Psoas muscle (tissue), 8 donors: ENCODE results near the gene DCTN4. TPM values are rescaled to one million over a fixed set of nuclear protein-coding genes. Genes with fewer than 3 reads are reported as not detected.

Source experiments
- ATAC-seq, 4 donors: fragments of 200-7000 bp; cut with Tn5 transposase; one replicate each; pipeline ENCODE4 v1.9.1; 2020; ENCODE audit warnings: moderate library complexity in 3 of 4, mild to moderate bottlenecking in 2 of 4
- DNase-seq, 2 donors: peaks; one replicate each; pipeline ENCODE4 v3.0.0-alpha.2; 2020
- H3K27ac ChIP-seq: fragments of 200-600 bp; one replicate; pipeline ENCODE4 v1.8.0; 2022
- H3K27me3 ChIP-seq, 3 donors: fragments of 200-600 bp in 1 of 3; one replicate each; pipeline versions ENCODE4 v1.6.1 to v1.8.0; 2013 to 2022; ENCODE audit warnings: low read length in 2 of 3, mild to moderate bottlenecking in 2 of 3, moderate library complexity in 1 of 3; ENCODE audit not compliant: insufficient read depth in 3 of 3
- H3K36me3 ChIP-seq, 2 donors: fragments of 200-600 bp in 1 of 2; one replicate each; pipeline versions ENCODE4 v1.6.1 to v1.8.0; 2013 to 2022; ENCODE audit warnings: low read depth in 1 of 2, mild to moderate bottlenecking in 1 of 2, moderate library complexity in 1 of 2; ENCODE audit not compliant: insufficient read depth in 1 of 2
- H3K4me1 ChIP-seq: fragments of 200-600 bp; one replicate; pipeline ENCODE4 v1.8.0; 2022
- H3K4me3 ChIP-seq: fragments of 200-600 bp; one replicate; pipeline ENCODE4 v1.8.0; 2022; ENCODE audit warnings: mild to moderate bottlenecking
- H3K9me3 ChIP-seq: fragments of 200-600 bp; one replicate; pipeline ENCODE4 v1.8.0; 2022
- CTCF ChIP-seq: fragments of 200-600 bp; IDR thresholded peaks from one replicate; pipeline ENCODE4 v1.8.0; 2022; ENCODE audit warnings: antibody characterized with exemption
- WGBS, 3 donors: extraction: QIAGEN DNeasy Blood & Tissue Kit; methylation state at CpG; one replicate each; pipeline versions ENCODE4 v1.1.6 to v1.1.7; 2013; 5-methylcytosine and 5-hydroxymethylcytosine counted together
- intact Hi-C, 2 donors: fragments of 100-400 bp; cut with DNase I; formaldehyde crosslinking; loops; one replicate each; pipeline versions ENCODE4 v1.11.0 to v1.14.2; 2022
- polyA plus RNA-seq, 3 donors: library from polyadenylated mRNA; stranded (reverse); fragments of 200-250 nt; gene quantifications; one replicate each; pipeline ENCODE4 v1.2.3, GENCODE V29; 2013
- total RNA-seq, 4 donors: library from RNA; stranded (reverse); fragmentation: NEBNext Ultra II Directional in 2 of 4; extraction: Animal tissue kit (Norgen Biotek cat#: 25700) in 2 of 4; gene quantifications; one replicate each; pipeline versions ENCODE4 v1.2.1 to v1.2.4, GENCODE V29; 2021 to 2023
- donor health status: healthy with polysubstance abuse.
- donor health status: DM: no; HTN: no; CAD: no; lungs with moderate emphysema.
- donor health status: Bipolar disorder and iron deficiency.
- donor health status: healthy.
- donor health status: DM: yes; HTN: yes; CAD: no.
- donor health status: DM: no; HTN: no; CAD: no.
- donor health status: DM: no; HTN: no; CAD: no.
- donor health status: DM: yes; HTN: yes; CAD: no.

DCTN4 gene
- total and polyA plus RNA-seq, 7 donors: 28.8 to 81.5 (median 50.9) TPM

GRCh38 chr5:150738862-150739261 lies 20.0 kb downstream of the DCTN4 start:
- intact Hi-C loops: no loop called here
- WGBS, 3 donors: 37 to 66% (median 43%) methylated on average over 7 of the region's 7 CpGs
- Histone ChIP-seq H3K4me1 (peaks cover 36% of the 10 kb centered on the region), H3K9me3 (no peaks in the 10 kb centered on the region), H3K4me3 (peak overlapping the region; percentile 6), H3K36me3 (peaks cover 0 to 27% of the 10 kb centered on the region in 2 donors), H3K27ac (peak overlapping the region; percentile 54), H3K27me3 (no peaks in the 10 kb centered on the region)
- no peak for TF ChIP-seq CTCF
- peak in 3 of 4 donors; percentile 42 to 62 (median 45) for ATAC-seq
- DNase-seq: no peak

- TF ChIP-seq CTCF: no peak
- peak overlapping the region; percentile 21 for H3K27ac ChIP-seq
- H3K9me3 ChIP-seq: no peaks in the 10 kb centered on the region
- H3K36me3 ChIP-seq: peaks cover 0 to 37% of the 10 kb centered on the region in 2 donors
- no peaks in the 10 kb centered on the region for H3K27me3 ChIP-seq
- H3K4me1 ChIP-seq: peaks cover 36% of the 10 kb centered on the region
- H3K4me3 ChIP-seq: no peak overlapping the region
- ATAC-seq (peak; percentile 55 to 74 (median 56)), DNase-seq (peak; percentile 47 to 65)
- WGBS, 3 donors: 86 to 95% (median 87%) methylated on average over 7 of the region's 7 CpGs
- intact Hi-C loops: loop anchor here in 1 of 2 donors (2.0 kb wide), 1 partner anchor 20 kb away; no protein-coding TSS in a partner anchor
These were observed 24.0 kb downstream of the DCTN4 start for GRCh38 chr5:150734579-150735384.

- intact Hi-C loops: no loop called here
- Histone ChIP-seq H3K9me3 (no peaks in the 10 kb centered on the region), H3K4me1 (peaks cover 14% of the 10 kb centered on the region), H3K27me3 (no peaks in the 10 kb centered on the region), H3K27ac (no peak overlapping the region), H3K36me3 (peaks cover 0 to 65% of the 10 kb centered on the region in 2 donors), H3K4me3 (no peak overlapping the region)
- ATAC-seq (no peak), DNase-seq (no peak)
- no peak for TF ChIP-seq CTCF
- 91 to 92% (median 91%) methylated on average over 6 of the region's 6 CpGs for WGBS, 3 donors
These were observed 27.1 kb downstream of the DCTN4 start for GRCh38 chr5:150731669-150732242.

- WGBS, 3 donors: 83 to 94% (median 84%) methylated on average over 4 of the region's 4 CpGs
- peaks cover 0 to 84% of the 10 kb centered on the region in 2 donors for H3K36me3 ChIP-seq
- peak in 1 of 4 donors; percentile 45 for ATAC-seq
- no peak for TF ChIP-seq CTCF
- H3K9me3 ChIP-seq: no peaks in the 10 kb centered on the region
- no peaks in the 10 kb centered on the region for H3K27me3 ChIP-seq
- H3K4me1 ChIP-seq: peaks cover 7% of the 10 kb centered on the region
- H3K27ac ChIP-seq: no peak overlapping the region
- intact Hi-C loops: no loop called here
- no peak for DNase-seq
- H3K4me3 ChIP-seq: no peak overlapping the region
These were observed 29.0 kb downstream of the DCTN4 start for GRCh38 chr5:150729859-150730258.
